Esophagus squamous epithelium (tissue), 4 donors: Measurements from ENCODE around the gene CDH13.

ENCODE experiments used
- POLR2A ChIP-seq, 4 donors: fragments of 450-650 bp; IDR thresholded peaks; one replicate each; pipeline ENCODE4 v1.6.1; 2017; ENCODE audit warnings: antibody characterized with exemption in 4 of 4, mild to moderate bottlenecking in 4 of 4, moderate library complexity in 3 of 4
- TF ChIP-seq, protein P1 (sequence below), 6 experiments: fragments of 450-650 bp in 4 of 6; fragments of 200-600 bp in 2 of 6; sonication (generic) in 2 of 6; IDR thresholded peaks; one replicate each; pipeline ENCODE4 v1.5.1; 2016 to 2019; ENCODE audit warnings: antibody characterized with exemption in 6 of 6, mild to moderate bottlenecking in 4 of 6, moderate library complexity in 4 of 6

- TF ChIP-seq, protein P1, sequence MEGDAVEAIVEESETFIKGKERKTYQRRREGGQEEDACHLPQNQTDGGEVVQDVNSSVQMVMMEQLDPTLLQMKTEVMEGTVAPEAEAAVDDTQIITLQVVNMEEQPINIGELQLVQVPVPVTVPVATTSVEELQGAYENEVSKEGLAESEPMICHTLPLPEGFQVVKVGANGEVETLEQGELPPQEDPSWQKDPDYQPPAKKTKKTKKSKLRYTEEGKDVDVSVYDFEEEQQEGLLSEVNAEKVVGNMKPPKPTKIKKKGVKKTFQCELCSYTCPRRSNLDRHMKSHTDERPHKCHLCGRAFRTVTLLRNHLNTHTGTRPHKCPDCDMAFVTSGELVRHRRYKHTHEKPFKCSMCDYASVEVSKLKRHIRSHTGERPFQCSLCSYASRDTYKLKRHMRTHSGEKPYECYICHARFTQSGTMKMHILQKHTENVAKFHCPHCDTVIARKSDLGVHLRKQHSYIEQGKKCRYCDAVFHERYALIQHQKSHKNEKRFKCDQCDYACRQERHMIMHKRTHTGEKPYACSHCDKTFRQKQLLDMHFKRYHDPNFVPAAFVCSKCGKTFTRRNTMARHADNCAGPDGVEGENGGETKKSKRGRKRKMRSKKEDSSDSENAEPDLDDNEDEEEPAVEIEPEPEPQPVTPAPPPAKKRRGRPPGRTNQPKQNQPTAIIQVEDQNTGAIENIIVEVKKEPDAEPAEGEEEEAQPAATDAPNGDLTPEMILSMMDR (IDR thresholded peaks at IDR 0.05): no peak
- TF ChIP-seq POLR2A (IDR thresholded peaks at IDR 0.05): no peak
Measured at GRCh38 chr16:82709987-82710386, 83.2 kb downstream of the CDH13 start.
